Upper lobe of left lung (tissue), 4 donors: Measurements from ENCODE around the gene TNS3.

ENCODE experiments used
- EP300 ChIP-seq, 4 donors: sonication (generic); formaldehyde crosslinking; IDR thresholded peaks; one replicate each; pipeline ENCODE4 v1.5.1; 2017; ENCODE audit warnings: antibody characterized with exemption in 4 of 4, control low read depth in 2 of 4
- POLR2A ChIP-seq, 4 donors: fragments of 450-650 bp; IDR thresholded peaks; one replicate each; pipeline ENCODE4 v1.5.1; 2016 to 2017; ENCODE audit warnings: antibody characterized with exemption in 4 of 4, mild to moderate bottlenecking in 2 of 4
- TF ChIP-seq, protein P1 (sequence below), 6 experiments: fragments of 450-650 bp in 4 of 6; fragments of 200-600 bp in 2 of 6; sonication (generic) in 2 of 6; IDR thresholded peaks; one replicate each; pipeline ENCODE4 v1.5.1; 2016 to 2019; ENCODE audit warnings: antibody characterized with exemption in 6 of 6

DNA sequence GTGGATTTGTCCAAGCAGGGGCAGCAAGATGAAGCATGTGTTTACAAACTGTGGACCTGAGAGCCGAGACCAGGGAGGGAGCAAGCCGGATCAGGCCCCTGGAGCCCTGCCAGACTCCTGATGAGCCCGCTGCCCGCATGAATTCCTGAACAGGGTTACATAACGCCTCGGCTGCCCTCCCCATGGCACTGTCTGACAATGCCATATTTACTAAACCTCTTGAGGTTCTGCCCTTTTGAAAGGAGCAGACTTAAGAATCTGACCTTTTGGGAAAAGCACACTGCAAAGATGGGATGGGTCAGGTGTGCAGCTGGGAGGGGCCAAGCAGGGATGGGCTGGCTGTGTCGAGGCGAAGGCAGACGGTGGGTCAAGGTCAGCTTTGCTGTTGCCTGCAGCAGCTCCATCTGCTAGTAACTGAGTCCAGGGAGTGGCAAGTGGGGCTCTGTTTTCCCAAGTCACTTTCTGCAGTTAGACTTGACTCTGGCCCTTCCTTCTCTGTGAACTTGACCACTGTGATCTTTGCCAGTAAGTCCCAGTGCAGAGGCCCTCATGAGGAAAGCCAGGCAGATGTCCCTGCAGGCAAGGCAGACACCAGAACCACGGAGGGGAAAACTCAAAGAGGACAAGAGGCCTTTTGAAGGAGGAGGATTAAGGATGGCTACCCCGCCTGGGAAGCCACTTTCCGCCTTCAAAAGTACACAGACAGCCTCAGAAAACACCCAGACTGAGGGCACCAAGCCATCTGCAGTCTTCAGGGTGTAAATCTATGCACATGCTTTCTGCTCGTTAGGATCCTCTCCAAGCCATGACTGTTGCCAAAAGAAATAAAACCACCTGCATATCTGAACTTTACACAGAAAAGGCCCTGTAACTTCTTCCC lies 175.8 kb downstream of the TNS3 start:
- no peak for TF ChIP-seq POLR2A (IDR thresholded peaks at IDR 0.05)
- peak in 2 of 4 donors; percentile 2 to 49 for TF ChIP-seq EP300 (IDR thresholded peaks at IDR 0.05)
- TF ChIP-seq, protein P1, sequence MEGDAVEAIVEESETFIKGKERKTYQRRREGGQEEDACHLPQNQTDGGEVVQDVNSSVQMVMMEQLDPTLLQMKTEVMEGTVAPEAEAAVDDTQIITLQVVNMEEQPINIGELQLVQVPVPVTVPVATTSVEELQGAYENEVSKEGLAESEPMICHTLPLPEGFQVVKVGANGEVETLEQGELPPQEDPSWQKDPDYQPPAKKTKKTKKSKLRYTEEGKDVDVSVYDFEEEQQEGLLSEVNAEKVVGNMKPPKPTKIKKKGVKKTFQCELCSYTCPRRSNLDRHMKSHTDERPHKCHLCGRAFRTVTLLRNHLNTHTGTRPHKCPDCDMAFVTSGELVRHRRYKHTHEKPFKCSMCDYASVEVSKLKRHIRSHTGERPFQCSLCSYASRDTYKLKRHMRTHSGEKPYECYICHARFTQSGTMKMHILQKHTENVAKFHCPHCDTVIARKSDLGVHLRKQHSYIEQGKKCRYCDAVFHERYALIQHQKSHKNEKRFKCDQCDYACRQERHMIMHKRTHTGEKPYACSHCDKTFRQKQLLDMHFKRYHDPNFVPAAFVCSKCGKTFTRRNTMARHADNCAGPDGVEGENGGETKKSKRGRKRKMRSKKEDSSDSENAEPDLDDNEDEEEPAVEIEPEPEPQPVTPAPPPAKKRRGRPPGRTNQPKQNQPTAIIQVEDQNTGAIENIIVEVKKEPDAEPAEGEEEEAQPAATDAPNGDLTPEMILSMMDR (IDR thresholded peaks at IDR 0.05): no peak
